ENCODE results near the gene TMEM121. TPM values are rescaled to one million over a fixed set of nuclear protein-coding genes. Genes with fewer than 3 reads are reported as not detected.

The TMEM121 gene
- total and polyA plus RNA-seq, 2 of the 4 experiments (the other 2 are of a cell fraction): 2.7 to 6.3 TPM

GRCh38 chr14:105495990-105496830, 30.2 kb upstream of the TMEM121 start:
- TF ChIP-seq SMC3 (IDR thresholded peaks at IDR 0.05; ENCODE audit: low read depth, low read length) (no peak), BHLHE40 (IDR thresholded peaks at IDR 0.05; ENCODE audit: low read depth, low read length) (no peak)
- H4K8ac ChIP-seq (ENCODE audit: low read depth in 2 of 2, low read length in 2 of 2): no peak overlapping the region
- no peak overlapping the region for H3K27ac ChIP-seq (ENCODE audit: insufficient read depth, low read length)
- H3K4ac ChIP-seq (ENCODE audit: low read depth, low read length): no peak overlapping the region
- no peak overlapping the region for H3K23ac ChIP-seq (ENCODE audit: low read depth, low read length)
- 0 out of 2 replicates have a peak, but pooled peaks cover 6% of the 10 kb centered on the region for H4K20me1 ChIP-seq (ENCODE audit: insufficient read depth, low read length)
- DNase-seq: no peak
- no peak overlapping the region for H3K4me2 ChIP-seq (ENCODE audit: low read depth, low read length)
- no peak overlapping the region for H3K9ac ChIP-seq (ENCODE audit: low read depth, low read length)
- WGBS, 2 experiments (ENCODE audit: extremely low coverage in 2 of 2, insufficient read length in 1 of 2): 94% methylated on average over 5 of the region's 18 CpGs; no CpG with 5 or more reads in 1 of the 2 experiments
- H2AFZ ChIP-seq (replicated peaks; ENCODE audit: low read length, poor library complexity): no peak overlapping the region
- H3K27me3 ChIP-seq (ENCODE audit: control insufficient read depth, insufficient read depth, low read length): no peaks in the 10 kb centered on the region
- CTCF ChIA-PET: no interaction called here
- H3K18ac ChIP-seq (ENCODE audit: low read depth, low read length): no peak overlapping the region
- H2BK120ac ChIP-seq (ENCODE audit: low read depth, low read length): no peak overlapping the region
- no peak overlapping the region for H2AK9ac ChIP-seq (replicated peaks; ENCODE audit: low read depth, low read length, poor library complexity)
- intact Hi-C loops (cut with micrococcal nuclease) (no loop called here), dilution Hi-C loops (cut with HindIII; ENCODE audit: low sequenced_read_pairs, unreplicated experiment) (no loop called here), in situ Hi-C loops (cut with MboI; ENCODE audit: low sequenced_read_pairs) (no loop called here)
- no peak overlapping the region for H4K5ac ChIP-seq (ENCODE audit: low read depth, low read length)
- peaks cover 0 to 5% of the 10 kb centered on the region in 2 experiments; a peak in 1 of 4 replicates for H3K79me1 ChIP-seq (ENCODE audit: low read depth in 1 of 2, low read length in 2 of 2)
- H3K36me3 ChIP-seq (ENCODE audit: control insufficient read depth, insufficient read depth, low read length): no peaks in the 10 kb centered on the region
- no peak overlapping the region for H3K14ac ChIP-seq (replicated peaks; ENCODE audit: low read depth, low read length)
- H3K4me1 ChIP-seq (ENCODE audit: control insufficient read depth, insufficient read depth, low read length): 0 out of 2 replicates have a peak, but pooled peaks cover 2% of the 10 kb centered on the region
- BruUV-seq (replicated peaks): no TSS peak
- H2AK5ac ChIP-seq (ENCODE audit: low read depth, low read length): no peak overlapping the region
- no peak overlapping the region for H2BK15ac ChIP-seq (ENCODE audit: low read depth, low read length)
- H2BK20ac ChIP-seq (ENCODE audit: low read depth, low read length): no peak overlapping the region
- H4K91ac ChIP-seq (ENCODE audit: insufficient read depth, low read depth, low read length): no peak overlapping the region
- POLR2A ChIA-PET (ENCODE audit: unreplicated experiment): no interaction called here
- ATAC-seq (ENCODE audit: low read depth): no peak
- no peak overlapping the region for H3K4me3 ChIP-seq (ENCODE audit: insufficient read depth, low read depth, low read length)
- H3K9me3 ChIP-seq (ENCODE audit: control insufficient read depth, insufficient read depth, low read length): no peaks in the 10 kb centered on the region
- H3K9me1 ChIP-seq (ENCODE audit: insufficient read depth, low read length): peaks cover 6% of the 10 kb centered on the region; the same call in 1 of the 2 replicates
- H3K56ac ChIP-seq (ENCODE audit: extremely low read depth, insufficient read depth, low read length): no peak overlapping the region
- no peak overlapping the region for H2BK5ac ChIP-seq (ENCODE audit: low read depth, low read length, poor library complexity, severe bottlenecking)

All from IMR-90 (cell line).